ENCODE measurements around the gene PALS2. TPM values are rescaled to one million over a fixed set of nuclear protein-coding genes. Genes with fewer than 3 reads are reported as not detected.

The PALS2 gene
- total and polyA plus RNA-seq, 2 donors (not counting 3 experiments of a cell fraction or from before 2014, with no cell fraction given) = 4.3 to 23.6 TPM

DNA sequence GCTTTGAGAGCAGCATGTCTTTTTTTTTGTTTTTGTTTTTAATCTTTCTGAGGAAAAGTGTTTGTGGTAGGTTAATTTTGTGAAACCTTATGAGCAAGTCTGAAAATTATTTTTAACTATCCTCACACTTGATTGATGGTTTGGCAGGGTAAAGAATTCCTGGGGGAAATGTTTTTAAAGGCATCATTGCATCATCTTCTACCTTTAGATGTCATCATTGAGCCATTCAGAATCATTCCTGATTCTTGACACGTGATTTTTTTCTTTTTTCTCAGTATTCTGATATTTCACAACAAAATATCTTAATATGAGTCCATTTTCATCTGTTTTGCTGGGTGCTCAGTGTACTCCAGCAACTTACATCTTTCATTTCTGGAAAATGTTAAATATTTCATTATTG is 28.3 kb downstream of the PALS2 start:
- no peaks in the 10 kb centered on the region for H3K27me3 ChIP-seq (ENCODE audit: control insufficient read depth in 2 of 2, insufficient read depth in 2 of 2, low read length in 2 of 2)
- FAIRE-seq = no peak
- ChIA-PET CTCF (no interaction called here), POLR2A (no interaction called here)
- no TSS peak for BruUV-seq (replicated peaks)
- no peak overlapping the region for H3K4me3 ChIP-seq (replicated peaks in 1 of 3; ENCODE audit: insufficient read depth in 1 of 3, low read depth in 1 of 3, low read length in 3 of 3)
- H3K9me3 ChIP-seq (replicated peaks; ENCODE audit: control insufficient read depth, insufficient read depth, low read length) = no peaks in the 10 kb centered on the region
- no peak overlapping the region for H3K27ac ChIP-seq (ENCODE audit: insufficient read depth, low read depth, low read length)
- H3K9ac ChIP-seq (replicated peaks; ENCODE audit: extremely low read depth, insufficient read depth, low read length) = no peak overlapping the region
- no peaks in the 10 kb centered on the region for H4K20me1 ChIP-seq (replicated peaks; ENCODE audit: control insufficient read depth, extremely low read depth, insufficient read depth, low read length)
- no peak for DNase-seq (ENCODE audit: low read depth, low spot score)
- no peak overlapping the region for H3K4me2 ChIP-seq (ENCODE audit: insufficient read depth, low read length)
- no peaks in the 10 kb centered on the region for H3K36me3 ChIP-seq (ENCODE audit: control insufficient read depth in 2 of 2, extremely low read depth in 1 of 2, insufficient read depth in 2 of 2, low read length in 2 of 2)
- intact Hi-C loops (cut with micrococcal nuclease) = no loop called here
- H3K9me1 ChIP-seq (replicated peaks; ENCODE audit: control insufficient read depth, extremely low read depth, insufficient read depth, low read length) = no peaks in the 10 kb centered on the region
- H3K4me1 ChIP-seq (ENCODE audit: control insufficient read depth, extremely low read depth, insufficient read depth, low read length) = peaks cover 3% of the 10 kb centered on the region
- no peak for TF ChIP-seq EZH2 (IDR thresholded peaks at IDR 0.05; ENCODE audit: borderline replicate concordance, low read depth, low read length, severe bottlenecking)
- TF ChIP-seq JUN (IDR thresholded peaks at IDR 0.05; ENCODE audit: borderline replicate concordance, insufficient read depth, insufficient read length, low read depth) = no peak
- no peak for TF ChIP-seq MAX (IDR thresholded peaks at IDR 0.05; ENCODE audit: insufficient read depth, insufficient read length)
- no peak for TF ChIP-seq GATA2 (IDR thresholded peaks at IDR 0.05; ENCODE audit: insufficient read depth, insufficient read length, low read depth, low read length)
- no peak for TF ChIP-seq CTCF (IDR thresholded peaks at IDR 0.05; ENCODE audit: extremely low read depth in 1 of 2, insufficient read depth in 1 of 2, low read depth in 1 of 2, low read length in 2 of 2)
- no peak for TF ChIP-seq MYC (IDR thresholded peaks at IDR 0.05; ENCODE audit: low read depth, low read length)
- no peak for TF ChIP-seq POLR2A (IDR thresholded peaks at IDR 0.05; ENCODE audit: low read depth, low read length)
- TF ChIP-seq POLR2AphosphoS5 (IDR thresholded peaks at IDR 0.05; ENCODE audit: insufficient read depth, low read depth, low read length) = no peak
- TF ChIP-seq FOS (IDR thresholded peaks at IDR 0.05; ENCODE audit: borderline replicate concordance, insufficient read depth, low read length) = no peak
- dilution Hi-C loops (cut with MboI; ENCODE audit: extremely low pct_ligation_motif_present, low sequenced_read_pairs) = no loop called here
- no peak overlapping the region for H2AFZ ChIP-seq (ENCODE audit: low read depth, low read length)
- peaks cover 18% of the 10 kb centered on the region for H3K79me2 ChIP-seq (ENCODE audit: control insufficient read depth, insufficient read depth, low read length)
